ENCODE measurements around the gene LGALS1. TPM values are rescaled to one million over a fixed set of nuclear protein-coding genes. Genes with fewer than 3 reads are reported as not detected.

Gene LGALS1
- total RNA-seq, 1 experiment from 2014 or later, result 32.8 TPM

- H3K9me3 ChIP-seq (ENCODE audit: control insufficient read depth, low read depth, low read length), result no peaks in the 10 kb centered on the region
- no peak overlapping the region for H2AK5ac ChIP-seq (ENCODE audit: insufficient read length, low read length)
- no peak overlapping the region for H3K9ac ChIP-seq (ENCODE audit: extremely low read depth, insufficient read length, low read length)
- H3K27me3 ChIP-seq (ENCODE audit: insufficient read depth, low read length), result no peaks in the 10 kb centered on the region
- H2BK15ac ChIP-seq (ENCODE audit: low read depth, low read length), result no peak overlapping the region
- H3K79me2 ChIP-seq (ENCODE audit: insufficient read depth, low read length), result no peaks in the 10 kb centered on the region
- no peak overlapping the region for H3K27ac ChIP-seq (ENCODE audit: insufficient read length, low read depth, low read length)
- TF ChIP-seq CTCF (conservative IDR thresholded peaks at IDR 0.05), result no peak
- no peak overlapping the region for H2AFZ ChIP-seq (ENCODE audit: low read length)
- no peaks in the 10 kb centered on the region for H3K4me1 ChIP-seq (ENCODE audit: insufficient read depth, low read length)
- peaks cover 4% of the 10 kb centered on the region for H3K27me3 Mint-ChIP-seq (ENCODE audit: low read depth)
- no peaks in the 10 kb centered on the region for H3K79me1 ChIP-seq (ENCODE audit: insufficient read depth, low read depth, low read length, poor library complexity, severe bottlenecking)
- H3K4ac ChIP-seq (ENCODE audit: low read depth, low read length), result no peak overlapping the region
- no peaks in the 10 kb centered on the region for H3K9me3 Mint-ChIP-seq
- no peak overlapping the region for H4K8ac ChIP-seq (replicated peaks; ENCODE audit: insufficient read length, low read depth, low read length)
- no peak overlapping the region for H3K56ac ChIP-seq (ENCODE audit: insufficient read length, low read depth, low read length)
- no peak overlapping the region for H3K18ac ChIP-seq (ENCODE audit: insufficient read length, low read depth, low read length)
- no CpG with 5 or more reads among the region's 7 CpGs for whole genome bisulfite sequencing (ENCODE audit: extremely low coverage, insufficient read length, low lambda C conversion rate)
- H3K4me2 ChIP-seq (ENCODE audit: insufficient read depth, insufficient read length, low read length), result no peak overlapping the region
- H3T11ph ChIP-seq (ENCODE audit: low read length), result no peak overlapping the region
- no peak overlapping the region for H2BK5ac ChIP-seq (ENCODE audit: insufficient read length, low read length)
- H4K5ac ChIP-seq (ENCODE audit: insufficient read length, low read depth, low read length), result no peak overlapping the region
- H2BK12ac ChIP-seq (ENCODE audit: insufficient read length, low read depth, low read length), result no peak overlapping the region
- H2BK20ac ChIP-seq (ENCODE audit: low read depth, low read length, poor library complexity, severe bottlenecking), result no peak overlapping the region
- no peak overlapping the region for H3K23ac ChIP-seq (ENCODE audit: insufficient read length, low read depth, low read length)
- no peak overlapping the region for H3K14ac ChIP-seq (ENCODE audit: insufficient read depth, low read length)
- H3K4me3 Mint-ChIP-seq, result no peak overlapping the region
- H3K36me3 Mint-ChIP-seq (ENCODE audit: insufficient read depth in 1 of 3, low read depth in 3 of 3), result no peaks in the 10 kb centered on the region; a peak in 1 of 7 replicates
- DNase-seq, result no peak
- H3K23me2 ChIP-seq (ENCODE audit: insufficient read length, low read depth, low read length, poor library complexity, severe bottlenecking), result peaks cover 3% of the 10 kb centered on the region
- H3K4me1 Mint-ChIP-seq, result peaks cover 5 to 18% of the 10 kb centered on the region in 2 experiments
- H4K91ac ChIP-seq (ENCODE audit: insufficient read length, low read depth, low read length), result no peak overlapping the region
- H4K20me1 ChIP-seq (ENCODE audit: control insufficient read depth, insufficient read depth, insufficient read length), result no peaks in the 10 kb centered on the region
- H2BK120ac ChIP-seq (ENCODE audit: low read depth, low read length, poor library complexity, severe bottlenecking), result no peak overlapping the region
- H3K27ac Mint-ChIP-seq, result no peak overlapping the region
These were observed 4.9 kb downstream of the LGALS1 start for GRCh38 chr22:37680191-37680851.
